Peyer's patch (tissue), 4 donors: ENCODE results near the gene C1orf35.

ENCODE experiments used
- POLR2A ChIP-seq, 2 donors: fragments of 450-650 bp; IDR thresholded peaks; one replicate each; pipeline ENCODE4 v1.5.1; 2017; ENCODE audit warnings: antibody characterized with exemption in 2 of 2, mild to moderate bottlenecking in 2 of 2, moderate library complexity in 2 of 2
- TF ChIP-seq, protein P1 (sequence below), 6 experiments: fragments of 450-650 bp in 4 of 6; fragments of 200-600 bp in 2 of 6; sonication (generic) in 1 of 6; IDR thresholded peaks; one replicate each; pipeline ENCODE4 v1.5.1; 2017 to 2019; ENCODE audit warnings: antibody characterized with exemption in 6 of 6, mild to moderate bottlenecking in 3 of 6, moderate library complexity in 1 of 6

DNA sequence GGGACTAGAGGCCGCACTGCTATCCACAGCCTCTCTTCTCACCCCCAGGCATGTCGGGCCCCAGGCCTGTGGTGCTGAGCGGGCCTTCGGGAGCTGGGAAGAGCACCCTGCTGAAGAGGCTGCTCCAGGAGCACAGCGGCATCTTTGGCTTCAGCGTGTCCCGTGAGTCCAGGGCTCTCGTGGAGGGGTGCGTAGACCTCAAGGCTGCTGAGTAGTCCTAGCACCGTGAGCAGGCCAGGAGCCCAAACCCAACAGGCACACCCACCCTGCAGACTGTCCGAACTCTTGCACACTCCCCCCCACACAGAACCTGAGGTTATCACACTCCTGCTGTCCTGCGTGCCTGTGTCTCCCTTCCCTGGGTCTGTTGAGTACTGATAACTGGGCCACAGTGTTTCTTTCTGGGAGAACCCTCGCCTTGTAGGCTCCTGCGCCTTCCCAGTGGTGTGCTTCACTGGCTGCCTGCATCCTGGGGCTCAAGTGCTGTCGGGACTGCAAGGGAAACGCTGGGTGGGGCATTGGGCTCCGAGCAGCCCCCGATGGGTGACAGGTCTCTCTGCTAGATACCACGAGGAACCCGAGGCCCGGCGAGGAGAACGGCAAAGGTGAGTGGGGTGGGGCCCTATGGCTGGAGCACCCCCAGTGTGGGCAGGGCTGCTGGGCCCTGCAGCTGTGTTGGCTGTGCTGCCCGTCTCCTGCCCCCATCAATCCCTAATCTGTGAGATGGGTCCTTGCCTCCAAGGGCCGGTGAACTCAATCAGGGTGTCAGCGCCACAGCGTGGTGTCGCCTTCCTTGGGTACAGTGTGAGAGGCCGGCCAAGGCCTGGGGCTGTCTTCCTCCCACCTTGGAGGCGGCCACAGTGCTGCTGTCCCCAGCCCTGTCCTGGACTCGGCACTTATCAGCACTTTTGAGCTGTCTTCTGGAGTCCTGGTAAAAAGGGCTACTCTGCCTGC is 42.6 kb upstream of the C1orf35 start:
- no peak for TF ChIP-seq POLR2A (IDR thresholded peaks at IDR 0.05)
- TF ChIP-seq, protein P1, sequence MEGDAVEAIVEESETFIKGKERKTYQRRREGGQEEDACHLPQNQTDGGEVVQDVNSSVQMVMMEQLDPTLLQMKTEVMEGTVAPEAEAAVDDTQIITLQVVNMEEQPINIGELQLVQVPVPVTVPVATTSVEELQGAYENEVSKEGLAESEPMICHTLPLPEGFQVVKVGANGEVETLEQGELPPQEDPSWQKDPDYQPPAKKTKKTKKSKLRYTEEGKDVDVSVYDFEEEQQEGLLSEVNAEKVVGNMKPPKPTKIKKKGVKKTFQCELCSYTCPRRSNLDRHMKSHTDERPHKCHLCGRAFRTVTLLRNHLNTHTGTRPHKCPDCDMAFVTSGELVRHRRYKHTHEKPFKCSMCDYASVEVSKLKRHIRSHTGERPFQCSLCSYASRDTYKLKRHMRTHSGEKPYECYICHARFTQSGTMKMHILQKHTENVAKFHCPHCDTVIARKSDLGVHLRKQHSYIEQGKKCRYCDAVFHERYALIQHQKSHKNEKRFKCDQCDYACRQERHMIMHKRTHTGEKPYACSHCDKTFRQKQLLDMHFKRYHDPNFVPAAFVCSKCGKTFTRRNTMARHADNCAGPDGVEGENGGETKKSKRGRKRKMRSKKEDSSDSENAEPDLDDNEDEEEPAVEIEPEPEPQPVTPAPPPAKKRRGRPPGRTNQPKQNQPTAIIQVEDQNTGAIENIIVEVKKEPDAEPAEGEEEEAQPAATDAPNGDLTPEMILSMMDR (IDR thresholded peaks at IDR 0.05) = no peak
